Cardiac fibroblast (primary cell): ENCODE data around the gene FAM229A.

Experiments used
- DNase-seq, 2 donors: peaks; one replicate each; pipeline versions ENCODE4 v3.0.0 to v3.0.0-alpha.2; 2010; ENCODE audit warnings: low read depth in 2 of 2
- H3K4me3 ChIP-seq, 2 donors: replicated peaks in 1 of 2; 1 replicate in 1 of 2; 2 replicates in 1 of 2; pipeline ENCODE4 v1.5.1; 2011; ENCODE audit warnings: low read depth in 2 of 2, low read length in 2 of 2, mild to moderate bottlenecking in 2 of 2, moderate library complexity in 1 of 2
- CTCF ChIP-seq: IDR thresholded peaks from one replicate; pipeline ENCODE4 v1.5.1; 2011; ENCODE audit warnings: low read depth, mild to moderate bottlenecking, low read length, inconsistent platforms

FAM229A gene

GRCh38 chr1:32362474-32363313, at the start of gene FAM229A, which contains the start of gene TSSK3:
Gene FAM229A, minus strand, starts transcription at chr1:32362485. Its CDS starts 394 bp downstream, at chr1:32362091.
Gene TSSK3, plus strand, starts transcription at chr1:32362539. Its CDS starts 163 bp downstream, at chr1:32362702.
- peak within 1 kb of the TSS; percentile 5 to 28 for H3K4me3 ChIP-seq
- DNase-seq = no peak
- TF ChIP-seq CTCF = no peak

- no peak overlapping the region for H3K4me3 ChIP-seq
- DNase-seq = no peak
- no peak for TF ChIP-seq CTCF
These were observed 49.0 kb upstream of the FAM229A start for GRCh38 chr1:32411261-32411660.

- no peak overlapping the region for H3K4me3 ChIP-seq
- TF ChIP-seq CTCF = no peak
- no peak for DNase-seq
These were observed 44.4 kb upstream of the FAM229A start for GRCh38 chr1:32406629-32407111.

- TF ChIP-seq CTCF = no peak
- H3K4me3 ChIP-seq = no peak overlapping the region
- no peak for DNase-seq
These were observed 43.6 kb upstream of the FAM229A start for GRCh38 chr1:32405672-32406467.

GRCh38 chr1:32404946-32405345, 42.7 kb upstream of the FAM229A start:
- no peak for TF ChIP-seq CTCF
- DNase-seq = no peak
- H3K4me3 ChIP-seq = no peak overlapping the region

GRCh38 chr1:32400876-32401631, 38.8 kb upstream of the FAM229A start:
- no peak overlapping the region for H3K4me3 ChIP-seq
- peak; percentile 82 to 93 for DNase-seq
- TF ChIP-seq CTCF = peak; percentile 94
